Measurements from ENCODE around the gene SLC6A9. TPM values are rescaled to one million over a fixed set of nuclear protein-coding genes. Genes with fewer than 3 reads are reported as not detected.

The SLC6A9 gene
- total RNA-seq, 1 donor from 2014 or later: 24.3 TPM

GRCh38 chr1:43963890-43964289, 67.4 kb downstream of the SLC6A9 start:
- intact Hi-C loops (cut with DNase I): no loop called here
- Histone ChIP-seq H3K27me3 (no peaks in the 10 kb centered on the region), H3K4me3 (no peak overlapping the region), H3K36me3 (peaks cover 0 to 20% of the 10 kb centered on the region in 2 donors), H3K27ac (no peak overlapping the region), H3K9me3 (no peaks in the 10 kb centered on the region), H3K4me1 (no peaks in the 10 kb centered on the region)
- DNase-seq (ENCODE audit: extremely low spot score in 2 of 2): no peak
- TF ChIP-seq CTCF (IDR thresholded peaks at IDR 0.05): no peak
- TF ChIP-seq POLR2A (IDR thresholded peaks at IDR 0.05): no peak
- TF ChIP-seq POLR2AphosphoS5 (IDR thresholded peaks at IDR 0.05; ENCODE audit: insufficient read depth in 1 of 2, low read depth in 1 of 2): no peak

DNA sequence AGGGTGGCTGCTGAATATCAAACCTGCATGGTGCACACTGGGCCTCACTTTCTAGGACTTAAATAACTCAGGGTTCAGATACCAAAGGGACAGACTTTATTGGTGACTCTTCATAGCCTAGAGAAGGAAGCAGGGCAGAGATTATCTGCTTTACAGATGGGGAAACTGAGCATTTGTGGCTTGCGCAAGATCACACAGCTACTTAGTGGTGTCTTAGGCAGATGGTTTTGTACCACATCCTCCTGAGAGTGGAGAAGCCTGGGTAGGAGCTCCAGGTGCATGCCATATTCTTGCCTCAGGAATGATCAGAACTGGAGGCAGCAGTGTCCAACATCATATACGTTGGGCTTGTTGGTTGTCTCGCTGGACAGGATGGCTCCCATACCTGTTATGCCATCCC, 68.3 kb downstream of the SLC6A9 start:
- no peaks in the 10 kb centered on the region for H3K4me1 ChIP-seq
- TF ChIP-seq POLR2A (IDR thresholded peaks at IDR 0.05) (no peak), POLR2AphosphoS5 (IDR thresholded peaks at IDR 0.05; ENCODE audit: insufficient read depth in 1 of 2, low read depth in 1 of 2) (no peak), CTCF (IDR thresholded peaks at IDR 0.05) (no peak)
- H3K36me3 ChIP-seq: peaks cover 0 to 29% of the 10 kb centered on the region in 2 donors
- intact Hi-C loops (cut with DNase I): no loop called here
- no peak overlapping the region for H3K4me3 ChIP-seq
- no peak for DNase-seq (ENCODE audit: extremely low spot score in 2 of 2)
- H3K27me3 ChIP-seq: no peaks in the 10 kb centered on the region
- H3K9me3 ChIP-seq: no peaks in the 10 kb centered on the region
- H3K27ac ChIP-seq: no peak overlapping the region

DNA sequence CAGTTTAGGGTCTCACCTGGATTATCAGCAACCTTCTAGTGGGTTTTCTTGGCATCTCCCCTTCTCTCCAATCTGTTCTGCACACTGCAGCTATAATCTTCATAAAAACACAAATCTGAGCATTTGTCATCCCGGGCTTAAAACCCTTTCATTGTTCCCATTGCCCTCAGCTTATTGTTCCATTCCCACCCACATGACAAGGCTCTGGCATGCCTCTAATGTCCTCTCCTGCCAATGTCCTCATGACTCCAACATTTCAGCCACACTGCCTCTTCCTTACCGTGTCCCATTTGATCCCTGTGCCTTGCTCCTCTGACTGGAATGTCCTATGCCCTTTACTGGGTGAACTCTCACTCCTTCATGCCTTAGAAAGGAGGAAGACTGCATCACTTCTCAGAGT, 68.9 kb downstream of the SLC6A9 start:
- H3K36me3 ChIP-seq: peaks cover 0 to 36% of the 10 kb centered on the region in 2 donors
- TF ChIP-seq CTCF (IDR thresholded peaks at IDR 0.05): no peak
- no peak for TF ChIP-seq POLR2AphosphoS5 (IDR thresholded peaks at IDR 0.05; ENCODE audit: insufficient read depth in 1 of 2, low read depth in 1 of 2)
- TF ChIP-seq POLR2A (IDR thresholded peaks at IDR 0.05): no peak
- DNase-seq (ENCODE audit: extremely low spot score in 2 of 2): no peak

GRCh38 chr1:43961692-43962091, 69.6 kb downstream of the SLC6A9 start:
- TF ChIP-seq POLR2A (IDR thresholded peaks at IDR 0.05) (no peak), POLR2AphosphoS5 (IDR thresholded peaks at IDR 0.05; ENCODE audit: insufficient read depth in 1 of 2, low read depth in 1 of 2) (no peak), CTCF (IDR thresholded peaks at IDR 0.05) (no peak)
- peaks cover 0 to 42% of the 10 kb centered on the region in 2 donors for H3K36me3 ChIP-seq
- intact Hi-C loops (cut with DNase I): no loop called here

More for the DNA sequence above, 68.9 kb downstream of the SLC6A9 start:
- intact Hi-C loops (cut with DNase I): no loop called here
- no peak overlapping the region for H3K4me3 ChIP-seq
- no peak overlapping the region for H3K27ac ChIP-seq
- H3K9me3 ChIP-seq: no peaks in the 10 kb centered on the region
- H3K4me1 ChIP-seq: no peaks in the 10 kb centered on the region
- H3K27me3 ChIP-seq: no peaks in the 10 kb centered on the region

DNA sequence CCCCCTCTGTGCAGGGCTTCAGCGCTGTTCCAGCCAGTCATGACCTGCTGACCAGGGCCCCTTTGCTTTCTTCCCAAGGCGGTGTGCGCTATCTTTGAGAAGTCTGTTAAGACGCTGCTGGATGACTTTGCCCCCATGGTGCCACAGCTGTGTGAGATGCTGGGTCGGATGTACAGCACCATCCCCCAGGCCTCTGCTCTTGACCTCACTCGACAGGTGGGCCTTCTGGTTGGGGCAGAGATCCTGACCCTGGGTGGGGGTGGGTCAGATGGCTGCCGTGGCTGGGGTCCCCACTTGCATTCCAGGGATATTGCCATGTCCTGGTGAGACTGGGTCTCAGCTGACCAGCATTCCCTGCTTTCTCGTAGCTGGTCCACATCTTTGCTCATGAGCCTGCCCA, 70.5 kb downstream of the SLC6A9 start:
- DNase-seq (ENCODE audit: extremely low spot score in 2 of 2): no peak
- H3K36me3 ChIP-seq: peaks cover 0 to 42% of the 10 kb centered on the region in 2 donors
- H3K27ac ChIP-seq: no peak overlapping the region
- no peak for TF ChIP-seq POLR2A (IDR thresholded peaks at IDR 0.05)
- no peak for TF ChIP-seq CTCF (IDR thresholded peaks at IDR 0.05)
- no peak for TF ChIP-seq POLR2AphosphoS5 (IDR thresholded peaks at IDR 0.05; ENCODE audit: insufficient read depth in 1 of 2, low read depth in 1 of 2)
- H3K4me3 ChIP-seq: no peak overlapping the region
- intact Hi-C loops (cut with DNase I): no loop called here
- H3K9me3 ChIP-seq: no peaks in the 10 kb centered on the region
- no peaks in the 10 kb centered on the region for H3K27me3 ChIP-seq
- H3K4me1 ChIP-seq: no peaks in the 10 kb centered on the region

More at GRCh38 chr1:43961692-43962091, 69.6 kb downstream of the SLC6A9 start:
- no peaks in the 10 kb centered on the region for H3K4me1 ChIP-seq
- H3K27me3 ChIP-seq: no peaks in the 10 kb centered on the region
- DNase-seq (ENCODE audit: extremely low spot score in 2 of 2): no peak
- H3K4me3 ChIP-seq: no peak overlapping the region
- H3K27ac ChIP-seq: no peak overlapping the region
- H3K9me3 ChIP-seq: no peaks in the 10 kb centered on the region
